GM21515 (cell line): ENCODE results near the gene LRRK1.

Experiments used
- ATAC-seq: cut with Tn5 transposase; IDR thresholded peaks from one replicate; pipeline ENCODE4 v1.9.1; 2021; ENCODE audit not compliant: unreplicated experiment

LRRK1 gene, protein sequence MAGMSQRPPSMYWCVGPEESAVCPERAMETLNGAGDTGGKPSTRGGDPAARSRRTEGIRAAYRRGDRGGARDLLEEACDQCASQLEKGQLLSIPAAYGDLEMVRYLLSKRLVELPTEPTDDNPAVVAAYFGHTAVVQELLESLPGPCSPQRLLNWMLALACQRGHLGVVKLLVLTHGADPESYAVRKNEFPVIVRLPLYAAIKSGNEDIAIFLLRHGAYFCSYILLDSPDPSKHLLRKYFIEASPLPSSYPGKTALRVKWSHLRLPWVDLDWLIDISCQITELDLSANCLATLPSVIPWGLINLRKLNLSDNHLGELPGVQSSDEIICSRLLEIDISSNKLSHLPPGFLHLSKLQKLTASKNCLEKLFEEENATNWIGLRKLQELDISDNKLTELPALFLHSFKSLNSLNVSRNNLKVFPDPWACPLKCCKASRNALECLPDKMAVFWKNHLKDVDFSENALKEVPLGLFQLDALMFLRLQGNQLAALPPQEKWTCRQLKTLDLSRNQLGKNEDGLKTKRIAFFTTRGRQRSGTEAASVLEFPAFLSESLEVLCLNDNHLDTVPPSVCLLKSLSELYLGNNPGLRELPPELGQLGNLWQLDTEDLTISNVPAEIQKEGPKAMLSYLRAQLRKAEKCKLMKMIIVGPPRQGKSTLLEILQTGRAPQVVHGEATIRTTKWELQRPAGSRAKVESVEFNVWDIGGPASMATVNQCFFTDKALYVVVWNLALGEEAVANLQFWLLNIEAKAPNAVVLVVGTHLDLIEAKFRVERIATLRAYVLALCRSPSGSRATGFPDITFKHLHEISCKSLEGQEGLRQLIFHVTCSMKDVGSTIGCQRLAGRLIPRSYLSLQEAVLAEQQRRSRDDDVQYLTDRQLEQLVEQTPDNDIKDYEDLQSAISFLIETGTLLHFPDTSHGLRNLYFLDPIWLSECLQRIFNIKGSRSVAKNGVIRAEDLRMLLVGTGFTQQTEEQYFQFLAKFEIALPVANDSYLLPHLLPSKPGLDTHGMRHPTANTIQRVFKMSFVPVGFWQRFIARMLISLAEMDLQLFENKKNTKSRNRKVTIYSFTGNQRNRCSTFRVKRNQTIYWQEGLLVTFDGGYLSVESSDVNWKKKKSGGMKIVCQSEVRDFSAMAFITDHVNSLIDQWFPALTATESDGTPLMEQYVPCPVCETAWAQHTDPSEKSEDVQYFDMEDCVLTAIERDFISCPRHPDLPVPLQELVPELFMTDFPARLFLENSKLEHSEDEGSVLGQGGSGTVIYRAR (N-terminal part only)

GRCh38 chr15:100918690-100919480 lies at the start of gene LRRK1:
Gene LRRK1, plus strand, starts transcription at chr15:100919357. Its CDS starts 5,276 bp downstream, at chr15:100924633.
- ATAC-seq: peak; percentile 28

DNA sequence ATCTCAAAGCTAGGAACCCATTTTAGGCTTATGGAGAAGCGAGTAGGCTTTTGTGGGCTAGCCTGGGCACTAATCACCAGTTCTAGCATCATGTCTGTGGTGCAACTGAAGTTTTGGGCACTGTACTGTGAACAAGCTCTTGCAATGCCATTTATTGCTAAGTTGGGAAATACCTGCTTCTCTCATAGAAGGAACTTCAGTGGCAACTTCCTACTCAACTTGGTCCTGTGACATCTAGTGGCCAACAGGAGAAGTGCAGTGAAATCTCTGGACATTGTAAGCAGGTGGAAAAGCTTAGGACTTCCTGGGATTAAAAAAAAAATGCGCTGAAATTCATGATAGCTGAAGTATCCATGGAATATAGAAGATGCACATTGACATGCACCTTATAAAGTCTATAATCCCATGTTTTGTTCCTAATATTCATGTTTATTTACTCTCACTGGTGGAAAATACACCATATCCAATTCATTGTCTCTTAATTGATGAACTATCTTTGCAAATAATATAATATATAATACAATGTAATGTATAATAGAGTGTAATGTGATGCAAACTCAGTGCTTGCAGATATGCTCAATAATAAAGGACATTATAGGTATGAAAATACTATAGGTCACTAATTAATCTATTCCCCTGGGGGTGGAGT lies 46.0 kb upstream of the LRRK1 start:
- ATAC-seq: no peak

- no peak for ATAC-seq
Measured at GRCh38 chr15:100875495-100875894, 43.7 kb upstream of the LRRK1 start.

DNA sequence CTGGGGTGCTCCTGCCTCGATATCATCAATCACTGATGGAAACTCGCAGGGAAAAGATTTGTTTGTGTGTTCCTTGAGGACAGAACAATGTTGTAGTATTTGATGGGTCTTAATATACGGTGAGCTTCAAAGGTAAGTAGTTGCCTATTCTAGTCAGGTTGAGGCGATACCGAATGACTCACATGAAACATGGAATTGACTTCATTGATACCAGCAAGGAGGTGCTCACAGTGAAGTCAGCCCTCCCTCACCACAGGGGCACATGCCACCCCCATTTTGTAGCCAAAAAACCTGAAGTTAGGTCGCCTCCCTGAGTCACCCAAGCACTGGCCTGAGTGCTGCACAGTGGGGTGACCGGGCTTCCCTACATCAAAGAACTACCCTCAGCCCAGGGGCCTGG lies 43.2 kb upstream of the LRRK1 start:
- no peak for ATAC-seq

DNA sequence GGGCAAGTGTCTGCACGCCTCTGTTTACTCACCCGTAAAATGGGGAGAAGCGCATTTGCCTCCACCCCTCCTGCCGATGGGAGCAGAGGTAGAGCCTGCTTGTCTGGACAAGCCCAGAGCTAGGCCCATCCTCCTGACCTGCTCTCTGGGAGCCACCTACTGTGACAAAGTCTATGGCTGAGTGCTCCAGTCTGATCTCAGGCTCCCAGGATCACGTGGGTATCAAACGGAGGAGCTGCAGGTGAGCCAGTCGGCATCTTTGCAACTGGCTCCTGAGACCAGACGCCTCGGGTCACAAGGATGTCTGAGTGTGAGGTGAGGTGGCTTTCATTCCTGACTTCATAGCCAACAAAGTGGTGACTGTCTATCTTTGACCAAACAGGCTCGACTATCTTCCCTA lies 41.6 kb upstream of the LRRK1 start:
- ATAC-seq: no peak

DNA sequence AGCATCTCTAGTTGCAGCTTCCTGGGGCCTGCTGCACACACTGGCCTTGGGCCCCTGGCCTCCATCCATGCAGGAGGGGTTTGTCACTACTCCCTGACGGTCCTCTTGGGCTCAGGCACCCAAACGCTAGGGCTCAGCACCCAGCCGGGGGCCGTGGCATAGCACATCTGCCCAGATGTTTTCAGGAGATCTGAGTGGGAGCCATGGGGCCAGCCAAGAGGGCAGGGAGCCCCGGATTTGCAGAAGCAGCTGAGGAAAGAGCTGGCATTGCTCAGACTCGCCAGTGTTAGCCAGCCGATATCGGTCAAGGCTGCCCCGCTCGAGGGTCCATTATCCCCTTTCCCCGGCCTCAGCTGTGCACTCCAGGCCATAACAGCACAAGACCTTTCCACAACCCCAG lies 41.0 kb upstream of the LRRK1 start:
- no peak for ATAC-seq

- ATAC-seq: no peak
Measured at GRCh38 chr15:100878648-100879047, 40.5 kb upstream of the LRRK1 start.

DNA sequence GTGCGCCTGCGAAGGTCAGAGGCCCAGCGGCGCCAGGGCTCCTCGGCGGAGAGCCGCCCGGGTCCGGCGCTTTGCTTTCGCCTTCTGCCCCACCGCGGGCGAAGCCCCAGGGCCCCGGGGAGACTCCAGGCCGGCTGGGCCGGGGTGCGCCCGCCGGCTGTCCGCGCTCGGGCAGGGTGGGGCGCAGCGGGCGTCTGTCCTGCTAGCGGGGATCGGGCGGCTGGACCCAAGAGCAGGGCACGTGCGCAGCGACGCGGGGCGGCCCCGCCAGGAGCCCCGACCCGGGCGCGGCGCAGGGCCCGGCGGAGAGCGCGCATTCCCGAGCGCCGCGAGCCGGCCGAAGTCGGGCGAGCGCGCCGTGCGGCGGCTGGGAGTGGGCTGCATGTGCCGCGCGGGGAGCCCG lies 40.1 kb upstream of the LRRK1 start:
- peak; percentile 22 for ATAC-seq

DNA sequence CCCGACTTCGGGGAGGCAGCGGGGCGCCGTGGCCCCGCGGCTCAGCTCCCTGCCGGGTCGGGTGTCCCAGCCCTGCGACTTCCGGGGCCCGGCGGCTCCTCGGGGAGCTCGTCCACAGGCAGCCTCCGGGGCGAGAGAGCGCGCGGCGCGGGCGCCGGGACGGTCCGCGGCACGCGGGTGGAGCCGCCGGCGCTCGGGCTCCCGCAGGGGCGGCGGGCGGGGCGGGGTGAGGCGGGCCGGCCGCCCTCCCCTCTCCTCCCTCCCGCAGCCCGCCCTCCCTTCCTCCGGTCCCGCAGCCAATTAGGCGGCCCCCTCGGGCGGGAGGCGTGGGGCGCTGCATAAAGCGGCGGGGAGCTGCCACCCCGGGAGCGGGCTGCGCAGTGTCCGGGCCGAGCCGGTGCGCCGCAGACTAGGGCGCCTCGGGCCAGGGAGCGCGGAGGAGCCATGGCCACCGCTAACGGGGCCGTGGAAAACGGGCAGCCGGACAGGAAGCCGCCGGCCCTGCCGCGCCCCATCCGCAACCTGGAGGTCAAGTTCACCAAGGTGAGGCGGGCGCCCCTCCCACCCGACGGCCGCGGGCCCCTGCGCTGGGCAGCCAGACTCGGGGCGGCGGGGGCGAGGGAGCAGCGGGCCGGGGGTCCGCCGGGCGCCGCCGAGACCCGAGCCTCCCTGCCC lies 39.6 kb upstream of the LRRK1 start, which contains the start of gene ALDH1A3:
Gene ALDH1A3, plus strand, starts transcription at position 368 of the 675 bp plus-strand sequence. Its CDS starts 77 bp downstream, at position 445.
- ATAC-seq: peak; percentile 50

DNA sequence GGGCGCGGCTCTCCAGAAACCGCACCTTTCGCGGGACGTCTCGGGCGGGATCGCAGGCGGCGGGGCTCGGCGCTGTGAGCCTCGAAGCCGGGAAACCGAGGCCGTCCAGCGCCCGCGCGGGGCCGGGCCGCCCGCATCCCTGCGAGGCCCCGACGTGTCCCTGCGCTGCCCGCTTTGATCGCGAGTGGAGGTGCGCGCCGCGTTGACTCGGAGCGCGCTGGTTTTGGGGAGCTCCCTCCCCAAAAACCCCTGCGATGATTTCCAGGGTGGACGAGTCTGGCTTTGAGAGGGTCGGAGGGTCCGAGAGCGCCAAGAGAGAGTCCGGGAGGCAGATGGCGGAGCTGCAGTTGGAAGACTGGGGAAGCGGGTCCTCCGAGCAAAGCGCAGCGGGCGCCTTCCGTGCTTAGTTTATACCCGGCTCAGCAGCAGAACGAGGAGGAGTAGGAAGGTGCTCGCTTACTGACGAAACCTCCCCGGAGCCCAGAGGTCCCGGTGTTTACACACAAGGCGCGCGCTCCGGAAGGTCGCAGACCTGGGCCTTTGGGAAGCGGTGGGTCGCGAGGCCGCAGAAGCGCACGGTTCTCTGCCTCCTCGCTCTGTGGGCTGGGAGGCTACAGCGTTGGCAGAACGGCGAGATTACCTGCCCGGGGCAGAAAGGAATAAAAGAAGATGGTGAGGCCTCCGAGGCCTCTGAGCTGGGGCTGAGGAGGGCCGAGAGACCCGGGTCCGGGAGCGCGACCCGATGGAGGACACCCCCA lies 38.8 kb upstream of the LRRK1 start:
- ATAC-seq: no peak

DNA sequence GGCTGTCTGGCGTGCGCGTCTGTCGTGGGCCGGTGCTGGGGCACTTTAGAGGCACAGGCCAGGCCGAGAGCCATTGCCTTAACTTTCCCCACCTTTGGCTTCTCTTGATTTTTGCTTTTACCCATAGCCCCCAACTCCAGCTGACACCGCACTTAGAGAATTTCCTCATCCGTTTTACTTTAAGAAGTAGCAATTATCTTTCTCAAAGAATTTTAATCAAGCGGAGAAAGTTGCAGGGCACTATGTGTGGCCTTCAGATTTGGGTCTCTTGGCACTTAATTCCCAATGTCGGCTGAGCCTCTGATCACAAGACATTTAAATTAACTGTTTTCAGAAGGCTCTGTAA lies 38.3 kb upstream of the LRRK1 start:
- ATAC-seq: no peak

GRCh38 chr15:100881573-100882336 lies 37.4 kb upstream of the LRRK1 start:
- no peak for ATAC-seq

DNA sequence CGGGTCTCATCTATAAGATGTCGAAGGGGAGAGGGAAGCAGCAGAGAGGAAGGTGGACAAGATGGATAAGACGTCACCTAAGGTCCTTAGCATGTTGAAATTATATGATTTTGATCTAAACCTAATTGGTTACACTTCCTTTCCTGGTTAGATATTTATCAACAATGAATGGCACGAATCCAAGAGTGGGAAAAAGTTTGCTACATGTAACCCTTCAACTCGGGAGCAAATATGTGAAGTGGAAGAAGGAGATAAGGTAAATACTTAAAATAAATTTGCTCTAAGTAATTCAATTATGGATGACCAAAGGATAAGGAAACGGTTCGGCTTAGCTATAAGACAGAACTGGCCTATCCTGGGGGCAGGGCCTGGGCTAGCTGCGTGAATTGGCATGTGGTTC lies 34.0 kb upstream of the LRRK1 start:
- no peak for ATAC-seq

DNA sequence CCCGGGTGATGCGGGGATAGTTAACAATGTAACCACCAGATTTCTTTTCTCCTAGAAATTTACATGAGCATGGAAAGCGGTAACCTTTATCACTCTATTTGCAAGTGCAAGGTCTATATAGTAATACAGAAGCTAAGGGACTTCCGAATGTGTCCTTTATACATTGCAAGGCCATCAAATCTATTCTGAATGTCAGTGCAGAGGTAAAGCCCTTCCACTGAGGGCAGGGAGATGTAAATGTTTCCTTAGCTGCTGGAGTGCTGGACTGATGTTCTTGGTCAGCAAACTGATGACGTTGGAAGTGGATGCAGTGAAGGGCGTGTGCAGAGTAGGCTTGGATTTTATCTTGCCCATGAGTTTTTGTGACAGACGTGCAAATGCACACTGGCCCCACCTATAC lies 33.3 kb upstream of the LRRK1 start:
- ATAC-seq: no peak

DNA sequence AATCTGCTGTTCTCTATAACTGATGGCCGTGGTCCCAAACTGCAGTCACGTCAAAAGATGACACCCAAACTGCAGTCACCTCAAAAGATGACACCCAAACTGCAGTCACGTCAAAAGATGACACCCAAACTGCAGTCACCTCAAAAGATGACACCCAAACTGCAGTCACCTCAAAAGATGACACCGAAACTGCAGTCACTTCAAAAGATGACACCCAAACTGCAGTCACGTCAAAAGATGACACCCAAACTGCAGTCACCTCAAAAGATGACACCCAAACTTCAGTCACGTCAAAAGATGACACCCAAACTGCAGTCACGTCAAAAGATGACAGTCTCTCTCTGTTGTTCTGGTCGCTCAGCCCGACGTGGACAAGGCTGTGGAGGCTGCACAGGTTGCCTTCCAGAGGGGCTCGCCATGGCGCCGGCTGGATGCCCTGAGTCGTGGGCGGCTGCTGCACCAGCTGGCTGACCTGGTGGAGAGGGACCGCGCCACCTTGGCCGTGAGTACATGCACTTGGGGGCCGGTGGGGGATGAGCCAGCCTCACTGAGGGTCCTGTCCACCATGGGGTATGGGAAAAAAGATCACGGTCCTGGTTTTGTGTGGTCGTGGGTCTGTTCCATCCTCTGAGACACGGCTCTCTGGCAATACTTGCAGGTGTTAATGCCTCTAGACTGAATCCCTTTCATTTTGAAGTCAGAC lies 31.8 kb upstream of the LRRK1 start:
- no peak for ATAC-seq

DNA sequence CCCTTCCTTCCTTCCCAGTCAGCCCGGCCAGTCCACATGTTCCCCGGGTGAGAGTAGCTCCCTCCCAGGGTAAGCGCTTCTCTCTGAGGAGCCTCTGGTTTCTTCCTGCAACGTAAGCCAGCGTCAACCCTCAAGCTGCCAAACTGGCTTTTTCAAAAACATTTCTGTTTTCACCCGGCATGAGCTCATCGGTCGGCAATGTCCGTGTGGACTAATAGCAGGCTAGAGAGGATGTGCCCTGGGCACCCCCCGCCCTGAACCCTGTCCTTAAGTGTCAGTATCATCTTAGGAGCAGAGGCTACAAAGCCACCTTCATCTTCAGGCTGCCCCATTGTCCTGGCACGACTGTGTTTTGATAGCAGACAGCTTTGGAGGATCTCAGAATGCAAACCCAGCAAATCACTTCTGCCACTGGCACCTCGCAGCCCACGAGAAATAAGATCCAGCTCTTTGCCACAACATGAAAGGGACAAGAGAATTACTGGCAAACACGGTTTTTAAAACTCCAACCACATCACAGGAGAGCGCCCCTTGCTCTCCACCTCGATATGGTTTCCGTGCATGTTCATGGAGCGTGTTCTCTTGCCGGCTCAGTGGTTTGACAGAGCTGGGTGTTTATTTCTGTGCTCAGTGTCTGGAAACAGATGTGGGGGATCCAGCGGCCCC lies 29.6 kb upstream of the LRRK1 start:
- no peak for ATAC-seq
